HT1080 (cell line): Measurements from ENCODE around the gene CDK4. TPM values are rescaled to one million over a fixed set of nuclear protein-coding genes. Genes with fewer than 3 reads are reported as not detected.
"Not testable (repeated sequence)": the region's sequence is repeated elsewhere in the genome, so short reads cannot be mapped to it uniquely, and the experiment has no call there.

Experiments used
- DNase-seq: peaks from one replicate; pipeline ENCODE4 v3.0.0-alpha.2; 2015; ENCODE audit warnings: low read depth
- total RNA-seq: library from RNA; depleted of rRNA; stranded (reverse); fragments of >200 nt; shearing (Covaris generic); gene quantifications from 2 replicates; pipeline ENCODE4 v1.2.3, GENCODE V29; 2014

Gene CDK4
- total RNA-seq, 1 experiment from 2014 or later, result 442 TPM

GRCh38 chr12:57726884-57727757 lies 25.0 kb downstream of the CDK4 start:
- DNase-seq, result no peak

- peak; percentile 79 for DNase-seq
These were observed 25.8 kb downstream of the CDK4 start for GRCh38 chr12:57726151-57726883.

GRCh38 chr12:57725851-57726150 lies 26.3 kb downstream of the CDK4 start:
- DNase-seq, result no peak

- DNase-seq, result no peak
These were observed 27.0 kb downstream of the CDK4 start for GRCh38 chr12:57724936-57725740.

- DNase-seq, result no peak
These were observed 27.8 kb downstream of the CDK4 start for GRCh38 chr12:57724003-57724935.

- DNase-seq, result no peak
These were observed 28.5 kb downstream of the CDK4 start for GRCh38 chr12:57723630-57723962.

GRCh38 chr12:57722716-57723629 lies 29.1 kb downstream of the CDK4 start:
- DNase-seq, result no peak

GRCh38 chr12:57721846-57722608 lies 30.1 kb downstream of the CDK4 start:
- DNase-seq, result not testable (repeated sequence)

GRCh38 chr12:57720606-57721595 lies 31.2 kb downstream of the CDK4 start:
- DNase-seq, result no peak

GRCh38 chr12:57719777-57720605 lies 32.1 kb downstream of the CDK4 start:
- DNase-seq, result no peak

- DNase-seq, result no peak
These were observed 33.2 kb downstream of the CDK4 start for GRCh38 chr12:57718641-57719528.

GRCh38 chr12:57717846-57718640 lies 34.1 kb downstream of the CDK4 start:
- DNase-seq, result no peak

- no peak for DNase-seq
These were observed 35.0 kb downstream of the CDK4 start for GRCh38 chr12:57717131-57717530.

GRCh38 chr12:57716305-57716704 lies 35.8 kb downstream of the CDK4 start:
- DNase-seq, result no peak

GRCh38 chr12:57715786-57716185 lies 36.3 kb downstream of the CDK4 start:
- DNase-seq, result no peak
